ENCODE measurements around the gene SLC35G6. TPM values are rescaled to one million over a fixed set of nuclear protein-coding genes. Genes with fewer than 3 reads are reported as not detected.
"Not testable (repeated sequence)": the region's sequence is repeated elsewhere in the genome, so short reads cannot be mapped to it uniquely, and the experiment has no call there.

SLC35G6 gene
- polyA plus RNA-seq, 1 donor (not counting 4 experiments of a cell fraction or from before 2014, with no cell fraction given) = not detected

- Histone ChIP-seq H4K20me1 (ENCODE audit: control insufficient read depth, extremely low read depth, insufficient read depth, low read length) (peaks cover 2% of the 10 kb centered on the region), H3K79me2 (ENCODE audit: control insufficient read depth, insufficient read depth, low read length) (peaks cover 84% of the 10 kb centered on the region), H3K4me1 (ENCODE audit: control insufficient read depth, extremely low read depth, insufficient read depth, low read length) (peaks cover 19% of the 10 kb centered on the region), H3K4me2 (ENCODE audit: control insufficient read depth, extremely low read depth, insufficient read depth, low read depth, low read length) (no peak overlapping the region), H3K27me3 (ENCODE audit: control insufficient read depth, extremely low read depth, insufficient read depth, low read length) (no peaks in the 10 kb centered on the region), H3K9me3 (ENCODE audit: control insufficient read depth, low read depth, low read length) (no peaks in the 10 kb centered on the region), H2AFZ (ENCODE audit: control insufficient read depth, low read length) (no peak overlapping the region), H3K4me3 (ENCODE audit: control insufficient read depth in 2 of 3, extremely low read depth in 1 of 3, insufficient read depth in 2 of 3, low read depth in 1 of 3, low read length in 3 of 3) (no peak overlapping the region), H3K9me1 (ENCODE audit: control insufficient read depth, extremely low read depth, insufficient read depth, low read length) (peaks cover 3% of the 10 kb centered on the region), H3K36me3 (ENCODE audit: control insufficient read depth in 2 of 2, extremely low read depth in 1 of 2, insufficient read depth in 2 of 2, low read length in 2 of 2) (peaks cover 9 to 14% of the 10 kb centered on the region in 2 experiments), H3K9ac (ENCODE audit: control insufficient read depth, extremely low read depth, insufficient read depth, low read length) (no peak overlapping the region), H3K27ac (ENCODE audit: control insufficient read depth, insufficient read depth, low read length) (no peak overlapping the region)
- dilution Hi-C loops (cut with MboI; ENCODE audit: extremely low pct_ligation_motif_present, low sequenced_read_pairs) = no loop called here
- DNase-seq (ENCODE audit: low read depth, low spot score) (no peak), FAIRE-seq (peak; percentile 23)
- TF ChIP-seq EZH2 (IDR thresholded peaks at IDR 0.05; ENCODE audit: low read length) (no peak), CTCF (optimal IDR thresholded peaks at IDR 0.05 in 1 of 3, IDR thresholded peaks at IDR 0.05 in 1 of 3, conservative IDR thresholded peaks at IDR 0.05 in 1 of 3; ENCODE audit: extremely low read depth in 1 of 3, insufficient read depth in 2 of 3, low read length in 3 of 3) (no peak)
These were observed 9.5 kb upstream of the SLC35G6 start for GRCh38 chr17:7471729-7472128.

- not testable (repeated sequence) for H4K20me1 ChIP-seq (ENCODE audit: control insufficient read depth, extremely low read depth, insufficient read depth, low read length)
These were observed 6.5 kb upstream of the SLC35G6 start for GRCh38 chr17:7474767-7475166.

More at GRCh38 chr17:7474767-7475166, 6.5 kb upstream of the SLC35G6 start:
- H3K27me3 ChIP-seq (ENCODE audit: control insufficient read depth, extremely low read depth, insufficient read depth, low read length); H3K9me1 ChIP-seq (ENCODE audit: control insufficient read depth, extremely low read depth, insufficient read depth, low read length); dilution Hi-C loops (cut with MboI; ENCODE audit: extremely low pct_ligation_motif_present, low sequenced_read_pairs); DNase-seq (ENCODE audit: low read depth, low spot score); H3K9ac ChIP-seq (ENCODE audit: control insufficient read depth, extremely low read depth, insufficient read depth, low read length); FAIRE-seq; H3K4me2 ChIP-seq (ENCODE audit: control insufficient read depth, extremely low read depth, insufficient read depth, low read depth, low read length); H2AFZ ChIP-seq (ENCODE audit: control insufficient read depth, low read length); H3K27ac ChIP-seq (ENCODE audit: control insufficient read depth, insufficient read depth, low read length); H3K36me3 ChIP-seq (ENCODE audit: control insufficient read depth in 2 of 2, extremely low read depth in 1 of 2, insufficient read depth in 2 of 2, low read length in 2 of 2); H3K4me3 ChIP-seq (ENCODE audit: control insufficient read depth in 2 of 3, extremely low read depth in 1 of 3, insufficient read depth in 2 of 3, low read depth in 1 of 3, low read length in 3 of 3); H3K9me3 ChIP-seq (ENCODE audit: control insufficient read depth, low read depth, low read length): not testable (repeated sequence)
- Histone ChIP-seq H3K4me1 (ENCODE audit: control insufficient read depth, extremely low read depth, insufficient read depth, low read length) (peaks cover 37% of the 10 kb centered on the region), H3K79me2 (ENCODE audit: control insufficient read depth, insufficient read depth, low read length) (peaks cover 86% of the 10 kb centered on the region)
